HepG2 (cell line): Measurements from ENCODE around the gene KAT6B. TPM values are rescaled to one million over a fixed set of nuclear protein-coding genes. Genes with fewer than 3 reads are reported as not detected.

Experiments
- ATAC-seq: fragments of 200-7000 bp; cut with Tn5 transposase; 3 replicates; pipeline ENCODE4 v1.9.1; 2020; ENCODE audit warnings: mild to moderate bottlenecking, moderate library complexity
- BruUV-seq: library from RNA; stranded (reverse); fragments of 400-500 nt; replicated peaks from 2 replicates; lab custom pipeline; 2021; lab: Mats Ljungman, UMichigan
- CTCF ChIA-PET: fragments of 300-600 bp; formaldehyde crosslinking; extraction: SDS; loops from one replicate; lab custom pipeline; 2021; ENCODE audit warnings: low total read pairs, inconsistent platforms, low intra/inter-chr PET ratio; lab: Yijun Ruan, JAX
- POLR2A ChIA-PET: fragments of 350-600 bp; sonication (Branson Sonifier 250); formaldehyde crosslinking; loops from one replicate; lab custom pipeline; 2020; ENCODE audit warnings: antibody characterized with exemption, inconsistent platforms; lab: Yijun Ruan, JAX
- DNase-seq: peaks from one replicate; pipeline ENCODE4 v3.0.0-alpha.2; 2015; ENCODE audit warnings: low spot score
- FAIRE-seq: peaks from 3 replicates; lab custom pipeline; 2011; peaks lifted over from hg19 to GRCh38; lab: Jason Lieb, UNC
- H2AFZ ChIP-seq: one replicate; pipeline ENCODE4 v1.6.1; 2011; ENCODE audit warnings: low read length, inconsistent platforms
- H3K27ac ChIP-seq: fragments of 300-600 bp; 3 replicates; pipeline ENCODE4 v1.8.0; 2011; ENCODE audit warnings: mixed run types, mild to moderate bottlenecking, mixed read lengths, low read length, inconsistent platforms; ENCODE audit not compliant: insufficient read depth; ENCODE audit errors: extremely low read length
- H3K27me3 ChIP-seq, 2 experiments: fragments of 200-600 bp in 1 of 2; 2 replicates in 1 of 2; 3 replicates in 1 of 2; pipeline versions ENCODE4 v1.6.0 to v1.8.0; 2011; ENCODE audit warnings: low read length in 2 of 2, mild to moderate bottlenecking in 2 of 2, moderate library complexity in 2 of 2, inconsistent platforms in 1 of 2; ENCODE audit not compliant: insufficient read depth in 2 of 2, control insufficient read depth in 1 of 2
- H3K36me3 ChIP-seq, 2 experiments: fragments of 200-600 bp in 1 of 2; replicated peaks in 1 of 2; 2 replicates in 1 of 2; 3 replicates in 1 of 2; pipeline versions ENCODE4 v1.5.1 to v1.8.0; 2011; ENCODE audit warnings: low read length in 2 of 2, inconsistent platforms in 1 of 2; ENCODE audit not compliant: insufficient read depth in 2 of 2, control insufficient read depth in 1 of 2
- H3K4me1 ChIP-seq: 2 replicates; pipeline ENCODE4 v1.5.1; 2012; ENCODE audit warnings: low read length, inconsistent platforms; ENCODE audit not compliant: insufficient read depth
- H3K4me2 ChIP-seq: 2 replicates; pipeline ENCODE4 v1.6.0; 2011; ENCODE audit warnings: low read depth, low read length, inconsistent platforms
- H3K4me3 ChIP-seq, 3 experiments: fragments of 200-600 bp in 1 of 3; sonication (generic), shearing (Covaris generic) in 1 of 3; replicated peaks in 1 of 3; 2 replicates each; pipeline ENCODE4 v1.5.1; 2011 to 2016; ENCODE audit warnings: low read length in 3 of 3, inconsistent platforms in 2 of 3, low read depth in 2 of 3, mild to moderate bottlenecking in 2 of 3, control low read depth in 1 of 3, mixed read lengths in 1 of 3; ENCODE audit not compliant: insufficient read depth in 1 of 3
- H3K79me2 ChIP-seq: one replicate; pipeline ENCODE4 v1.6.1; 2011; ENCODE audit warnings: low read length, inconsistent platforms; ENCODE audit not compliant: insufficient read depth
- H3K9ac ChIP-seq: 2 replicates; pipeline ENCODE4 v1.6.0; 2011; ENCODE audit warnings: mild to moderate bottlenecking, low read depth, low read length, inconsistent platforms; ENCODE audit not compliant: insufficient read depth
- H3K9me3 ChIP-seq: 2 replicates; pipeline ENCODE4 v1.5.1; 2012; ENCODE audit warnings: mild to moderate bottlenecking, low read length
- H4K20me1 ChIP-seq: 2 replicates; pipeline ENCODE4 v1.6.0; 2011; ENCODE audit warnings: inconsistent platforms, mild to moderate bottlenecking, low read length, moderate library complexity; ENCODE audit not compliant: insufficient read depth
- CHD4 ChIP-seq: fragments of 200-600 bp; sonication (generic); IDR thresholded peaks from 2 replicates; pipeline ENCODE4 v1.7.0; 2017; ENCODE audit warnings: mild to moderate bottlenecking, low read length, borderline replicate concordance
- FLYWCH1 ChIP-seq: sonication (generic); formaldehyde crosslinking; IDR thresholded peaks from 2 replicates; pipeline ENCODE4 v1.8.1; 2023; ENCODE audit warnings: mild to moderate bottlenecking, missing genetic modification reagents
- FOXC1 ChIP-seq: sonication (generic); formaldehyde crosslinking; IDR thresholded peaks from 2 replicates; pipeline ENCODE4 v1.8.0; 2022; ENCODE audit warnings: mild to moderate bottlenecking, missing genetic modification reagents, borderline replicate concordance
- GLI4 ChIP-seq: sonication (generic); formaldehyde crosslinking; IDR thresholded peaks from 2 replicates; pipeline ENCODE4 v1.5.1; 2020; ENCODE audit warnings: missing genetic modification reagents, mild to moderate bottlenecking, moderate library complexity, borderline replicate concordance
- GPN1 ChIP-seq: sonication (generic); formaldehyde crosslinking; IDR thresholded peaks from 2 replicates; pipeline ENCODE4 v1.5.1; 2020; ENCODE audit warnings: missing genetic modification reagents, borderline replicate concordance
- HMG20A ChIP-seq: IDR thresholded peaks from 2 replicates; pipeline ENCODE4 v1.6.1; 2016; ENCODE audit warnings: borderline replicate concordance
- HOXA3 ChIP-seq: sonication (generic); formaldehyde crosslinking; IDR thresholded peaks from 2 replicates; pipeline ENCODE4 v1.5.0; 2020; ENCODE audit warnings: missing genetic modification reagents
- MYPOP ChIP-seq: sonication (generic); formaldehyde crosslinking; IDR thresholded peaks from 2 replicates; pipeline ENCODE4 v1.8.1; 2023; ENCODE audit warnings: mild to moderate bottlenecking, moderate library complexity, missing genetic modification reagents
- NFYC ChIP-seq: IDR thresholded peaks from 2 replicates; pipeline ENCODE4 v1.6.1; 2016; ENCODE audit warnings: missing genetic modification reagents, missing compliant biosample characterization
- RARG ChIP-seq: sonication (generic); formaldehyde crosslinking; IDR thresholded peaks from 2 replicates; pipeline ENCODE4 v1.4.0; 2020; ENCODE audit warnings: low read depth, mild to moderate bottlenecking, missing genetic modification reagents
- SOX6 ChIP-seq, 2 experiments: fragments of 450-650 bp in 1 of 2; sonication (generic) in 1 of 2; formaldehyde crosslinking in 1 of 2; IDR thresholded peaks; 2 replicates each; pipeline versions ENCODE4 v1.4.0 to v1.6.1; 2017 to 2020; ENCODE audit warnings: antibody characterized with exemption in 1 of 2, mild to moderate bottlenecking in 1 of 2, missing genetic modification reagents in 1 of 2
- SRSF4 ChIP-seq: fragments of 200-400 bp; formaldehyde crosslinking; IDR thresholded peaks from one replicate; pipeline ENCODE4 v1.6.1; 2018; ENCODE audit warnings: mild to moderate bottlenecking, low read depth, low read length, moderate library complexity; ENCODE audit not compliant: poor library complexity, severe bottlenecking
- ZNF33A ChIP-seq: sonication (generic); formaldehyde crosslinking; IDR thresholded peaks from 2 replicates; pipeline ENCODE4 v1.5.1; 2020; ENCODE audit warnings: missing genetic modification reagents, mild to moderate bottlenecking, moderate library complexity, borderline replicate concordance
- ZZZ3 ChIP-seq: sonication (generic); formaldehyde crosslinking; IDR thresholded peaks from 2 replicates; pipeline ENCODE4 v1.4.0; 2020; ENCODE audit warnings: missing genetic modification reagents, mild to moderate bottlenecking, borderline replicate concordance
- in situ Hi-C: cut with HindIII; loops from 2 replicates; pipeline ENCODE4 v1.10.0; 2017; ENCODE audit warnings: low pct_unique_long_range_greater_than_20kb; ENCODE audit not compliant: extremely low pct_ligation_motif_present
- intact Hi-C: fragments of 100-400 bp; cut with micrococcal nuclease; formaldehyde crosslinking; loops from one replicate; pipeline ENCODE4 v1.10.0; 2022; ENCODE audit not compliant: unreplicated experiment
- polyA plus RNA-seq, 8 experiments: library from polyadenylated mRNA; depleted of rRNA in 3 of 8; stranded (reverse) in 7 of 8; unstranded in 1 of 8; fragments of >200 nt; fragmentation: Illumina TruSeq in 4 of 8; extraction: Trizol in 4 of 8; gene quantifications; 2 replicates each; pipeline versions ENCODE4 v1.2.1 to v1.2.3, GENCODE V29; 2011 to 2016; ENCODE audit warnings: low read depth in 4 of 8, missing spikeins in 1 of 8, mixed read lengths in 1 of 8; ENCODE audit not compliant: insufficient read depth in 1 of 8
- total RNA-seq, 5 experiments: library from RNA; depleted of rRNA; stranded (reverse); fragments of >200 nt; fragmentation: Illumina TruSeq; extraction: Trizol; gene quantifications; 2 replicates each; pipeline ENCODE4 v1.2.3, GENCODE V29; 2016; ENCODE audit warnings: low read depth in 1 of 5
- TF ChIP-seq, protein P1 (sequence below): sonication (generic); formaldehyde crosslinking; IDR thresholded peaks from 2 replicates; pipeline ENCODE4 v1.5.0; 2020; ENCODE audit warnings: missing genetic modification reagents
- TF ChIP-seq, protein P2 (sequence below): sonication (generic); formaldehyde crosslinking; IDR thresholded peaks from 2 replicates; pipeline ENCODE4 v1.4.0; 2020; ENCODE audit warnings: missing genetic modification reagents
- TF ChIP-seq, protein P3 (sequence below): sonication (generic); formaldehyde crosslinking; conservative IDR thresholded peaks from 2 replicates; pipeline ENCODE4 v1.4.0; 2020; ENCODE audit warnings: missing genetic modification reagents

The KAT6B gene
- total and polyA plus RNA-seq, 2 of the 13 experiments (the other 11 are each of a cell fraction or from before 2014, with no cell fraction given) = 3.0 to 9.5 TPM

- Histone ChIP-seq H3K79me2 (no peaks in the 10 kb centered on the region), H3K27me3 (no peaks in the 10 kb centered on the region), H3K4me3 (no peak overlapping the region), H2AFZ (no peak overlapping the region)
- in situ Hi-C loops = loop anchor here (10.0 kb wide), 1 partner anchor 783 kb away; no protein-coding TSS in a partner anchor
- intact Hi-C loops = loop anchor here (10.0 kb wide), 1 partner anchor 263 kb away; no protein-coding TSS in a partner anchor
- no TSS peak for BruUV-seq
- TF ChIP-seq ZNF33A (CRISPR knock-in tag) (no peak), RARG (CRISPR knock-in tag) (no peak), GLI4 (CRISPR knock-in tag) (no peak), SRSF4 (no peak), NFYC (CRISPR knock-in tag) (no peak), HMG20A (CRISPR knock-in tag) (no peak), HOXA3 (CRISPR knock-in tag) (no peak), ZZZ3 (CRISPR knock-in tag) (no peak), SOX6 (IDR thresholded peaks at IDR 0.05) (no peak), SOX6 (CRISPR knock-in tag; IDR thresholded peaks at IDR 0.05) (no peak), FOXC1 (no peak), FLYWCH1 (CRISPR knock-in tag) (no peak), GPN1 (CRISPR knock-in tag) (no peak), MYPOP (CRISPR knock-in tag) (no peak), CHD4 (no peak)
- TF ChIP-seq, protein P1, sequence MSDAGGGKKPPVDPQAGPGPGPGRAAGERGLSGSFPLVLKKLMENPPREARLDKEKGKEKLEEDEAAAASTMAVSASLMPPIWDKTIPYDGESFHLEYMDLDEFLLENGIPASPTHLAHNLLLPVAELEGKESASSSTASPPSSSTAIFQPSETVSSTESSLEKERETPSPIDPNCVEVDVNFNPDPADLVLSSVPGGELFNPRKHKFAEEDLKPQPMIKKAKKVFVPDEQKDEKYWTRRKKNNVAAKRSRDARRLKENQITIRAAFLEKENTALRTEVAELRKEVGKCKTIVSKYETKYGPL (CRISPR knock-in tag) = no peak
- TF ChIP-seq, protein P2, sequence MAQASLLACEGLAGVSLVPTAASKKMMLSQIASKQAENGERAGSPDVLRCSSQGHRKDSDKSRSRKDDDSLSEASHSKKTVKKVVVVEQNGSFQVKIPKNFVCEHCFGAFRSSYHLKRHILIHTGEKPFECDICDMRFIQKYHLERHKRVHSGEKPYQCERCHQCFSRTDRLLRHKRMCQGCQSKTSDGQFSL (CRISPR knock-in tag) = no peak
- TF ChIP-seq, protein P3, sequence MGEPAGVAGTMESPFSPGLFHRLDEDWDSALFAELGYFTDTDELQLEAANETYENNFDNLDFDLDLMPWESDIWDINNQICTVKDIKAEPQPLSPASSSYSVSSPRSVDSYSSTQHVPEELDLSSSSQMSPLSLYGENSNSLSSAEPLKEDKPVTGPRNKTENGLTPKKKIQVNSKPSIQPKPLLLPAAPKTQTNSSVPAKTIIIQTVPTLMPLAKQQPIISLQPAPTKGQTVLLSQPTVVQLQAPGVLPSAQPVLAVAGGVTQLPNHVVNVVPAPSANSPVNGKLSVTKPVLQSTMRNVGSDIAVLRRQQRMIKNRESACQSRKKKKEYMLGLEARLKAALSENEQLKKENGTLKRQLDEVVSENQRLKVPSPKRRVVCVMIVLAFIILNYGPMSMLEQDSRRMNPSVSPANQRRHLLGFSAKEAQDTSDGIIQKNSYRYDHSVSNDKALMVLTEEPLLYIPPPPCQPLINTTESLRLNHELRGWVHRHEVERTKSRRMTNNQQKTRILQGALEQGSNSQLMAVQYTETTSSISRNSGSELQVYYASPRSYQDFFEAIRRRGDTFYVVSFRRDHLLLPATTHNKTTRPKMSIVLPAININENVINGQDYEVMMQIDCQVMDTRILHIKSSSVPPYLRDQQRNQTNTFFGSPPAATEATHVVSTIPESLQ (CRISPR knock-in tag) = no peak
- TF ChIP-seq, all 625 proteins: peak for 0
- no peaks in the 10 kb centered on the region for H3K9me3 ChIP-seq
- DNase-seq = no peak
- no peak overlapping the region for H3K27ac ChIP-seq
- no peak overlapping the region for H3K4me2 ChIP-seq
- FAIRE-seq = no peak
- H3K9ac ChIP-seq = no peak overlapping the region
- no peak for ATAC-seq
- H3K36me3 ChIP-seq = peaks cover 21 to 57% of the 10 kb centered on the region in 2 experiments
- ChIA-PET POLR2A (no interaction called here), CTCF (no interaction called here)
- peaks cover 7% of the 10 kb centered on the region; the same call in 1 of the 2 replicates for H3K4me1 ChIP-seq
- H4K20me1 ChIP-seq = no peaks in the 10 kb centered on the region
These were observed 201.6 kb downstream of the KAT6B start for GRCh38 chr10:75028049-75028448.
